MG63 (cell line): ENCODE data around the gene KIF18A. TPM values are rescaled to one million over a fixed set of nuclear protein-coding genes. Genes with fewer than 3 reads are reported as not detected.
A peak's percentile ranks its signal among the peaks of the same experiment; 100 is the strongest.
"Not testable (repeated sequence)": the region's sequence is repeated elsewhere in the genome, so short reads cannot be mapped to it uniquely, and the experiment has no call there.

Source experiments
- DNase-seq: peaks from one replicate; pipeline ENCODE4 v3.0.0-alpha.2; 2020
- H3K27me3 ChIP-seq: fragments of 250-450 bp; sonication (Bioruptor Pico); 2 replicates; pipeline ENCODE4 v1.5.1; 2020; ENCODE audit warnings: mild to moderate bottlenecking, moderate library complexity
- H3K36me3 ChIP-seq: fragments of 250-450 bp; sonication (Bioruptor Pico); 2 replicates; pipeline ENCODE4 v1.5.1; 2020; ENCODE audit warnings: mild to moderate bottlenecking, moderate library complexity
- H3K4me3 ChIP-seq: fragments of 250-450 bp; sonication (Bioruptor Pico); 2 replicates; pipeline ENCODE4 v1.5.1; 2020; ENCODE audit warnings: mild to moderate bottlenecking, moderate library complexity
- H3K9me3 ChIP-seq: fragments of 250-450 bp; sonication (Bioruptor Pico); 2 replicates; pipeline ENCODE4 v1.5.1; 2020; ENCODE audit warnings: mild to moderate bottlenecking, moderate library complexity
- total RNA-seq: library from RNA; depleted of rRNA; stranded (reverse); fragments of >200 nt; shearing (Covaris generic); gene quantifications from 2 replicates; pipeline ENCODE4 v1.2.3, GENCODE V29; 2014; ENCODE audit warnings: low replicate concordance; rRNA removed

Gene KIF18A
- 12.4 and 41.3 TPM in 2 replicates for total RNA-seq

DNA sequence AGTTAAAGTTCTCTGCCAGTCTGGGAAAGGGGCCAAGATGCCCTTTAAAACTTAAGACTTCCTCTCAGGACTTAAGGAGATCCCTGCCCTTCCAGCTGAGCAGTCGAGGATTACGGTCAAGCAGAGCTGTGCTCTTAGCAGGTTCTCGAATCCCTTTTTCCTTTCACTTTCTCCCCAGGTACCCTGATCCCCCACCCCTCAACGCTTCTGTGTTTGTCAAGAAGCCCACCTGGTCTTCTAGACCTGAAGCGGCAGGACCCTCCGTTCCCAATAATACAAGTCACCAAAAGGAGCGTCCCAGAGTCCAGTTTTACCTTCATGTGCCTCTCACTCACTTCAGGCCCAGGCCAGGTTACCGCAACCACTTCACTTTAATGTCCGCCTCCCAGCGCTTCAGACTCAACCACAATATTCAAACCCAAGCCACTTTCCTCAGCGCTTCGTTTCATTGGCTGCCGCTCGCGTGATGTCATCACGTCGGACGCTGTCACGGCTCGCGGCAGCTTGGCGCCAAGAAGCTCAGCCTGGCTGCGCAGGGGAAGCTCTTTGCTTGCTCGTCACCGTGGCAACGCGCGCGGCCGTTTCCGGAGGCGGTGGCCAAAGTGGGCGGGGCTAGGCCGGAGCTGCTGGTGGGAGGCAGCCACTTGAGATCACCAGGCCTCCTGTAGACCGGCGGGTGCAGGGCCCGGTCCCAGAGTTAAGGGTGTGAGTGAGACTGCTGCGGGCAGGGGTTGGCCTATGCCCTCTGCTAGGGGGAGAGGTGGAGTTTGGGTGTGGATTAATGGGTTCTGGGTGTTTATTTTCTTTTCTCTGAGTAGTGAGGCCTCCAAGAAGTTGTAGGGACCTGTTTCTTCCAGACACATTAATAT lies at the start of gene KIF18A, which contains the start of gene METTL15:
KIF18A (minus strand) TSS at position 407 of the 869 bp plus-strand sequence. CDS start 10,209 bp downstream, outside the sequence.
METTL15 (plus strand) TSS at position 639 of the 869 bp plus-strand sequence. CDS start 4,947 bp downstream, outside the sequence.
- peak; percentile 100 for DNase-seq
- Histone ChIP-seq H3K9me3 (no peaks in the 10 kb centered on the region), H3K27me3 (no peaks in the 10 kb centered on the region), H3K4me3 (peak within 1 kb of the TSS; percentile 85), H3K36me3 (peaks cover under 1% of the 10 kb centered on the region; the same call in 1 of the 2 replicates)

- Histone ChIP-seq H3K9me3 (no peaks in the 10 kb centered on the region), H3K4me3 (no peak overlapping the region), H3K27me3 (no peaks in the 10 kb centered on the region), H3K36me3 (peaks cover 11% of the 10 kb centered on the region)
- DNase-seq, result no peak
These were observed 45.6 kb upstream of the KIF18A start for GRCh38 chr11:28153586-28153985.

- Histone ChIP-seq H3K36me3 (peaks cover 6% of the 10 kb centered on the region), H3K9me3 (no peaks in the 10 kb centered on the region), H3K27me3 (no peaks in the 10 kb centered on the region), H3K4me3 (no peak overlapping the region)
- no peak for DNase-seq
These were observed 44.8 kb upstream of the KIF18A start for GRCh38 chr11:28152743-28153142.

- DNase-seq, result peak; percentile 26
- peaks cover 2% of the 10 kb centered on the region for H3K36me3 ChIP-seq
- no peaks in the 10 kb centered on the region for H3K9me3 ChIP-seq
- no peak overlapping the region for H3K4me3 ChIP-seq
- H3K27me3 ChIP-seq, result no peaks in the 10 kb centered on the region
These were observed 38.3 kb upstream of the KIF18A start for GRCh38 chr11:28146123-28146751.

DNA sequence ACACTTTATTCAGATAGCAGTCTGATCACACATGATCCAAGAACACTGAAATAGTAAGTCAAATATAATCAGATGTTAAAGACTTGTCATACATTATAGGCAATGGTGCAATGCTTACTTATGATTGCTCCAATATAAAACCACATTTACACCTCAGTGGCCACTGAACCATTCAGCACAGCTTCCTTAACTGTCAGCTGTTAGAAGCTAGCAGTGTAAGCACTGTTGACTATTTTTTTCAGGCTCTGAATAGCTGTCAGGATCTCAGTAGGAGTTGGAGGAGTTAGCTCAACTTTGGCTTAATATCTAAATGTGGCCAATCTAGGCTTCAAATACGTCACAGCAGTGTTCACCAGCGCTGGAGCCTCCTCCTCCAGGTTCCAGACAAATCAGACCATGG lies 36.9 kb upstream of the KIF18A start:
- Histone ChIP-seq H3K27me3 (no peaks in the 10 kb centered on the region), H3K36me3 (peaks cover 2% of the 10 kb centered on the region), H3K4me3 (no peak overlapping the region), H3K9me3 (no peaks in the 10 kb centered on the region)
- DNase-seq, result no peak

- peaks cover 18% of the 10 kb centered on the region for H3K36me3 ChIP-seq
- no peaks in the 10 kb centered on the region for H3K27me3 ChIP-seq
- no peak for DNase-seq
- H3K4me3 ChIP-seq, result no peak overlapping the region
- H3K9me3 ChIP-seq, result peaks cover 4% of the 10 kb centered on the region; the same call in 1 of the 2 replicates
These were observed 34.8 kb upstream of the KIF18A start for GRCh38 chr11:28142724-28143123.

GRCh38 chr11:28140689-28141455 lies 32.9 kb upstream of the KIF18A start:
- H3K9me3 ChIP-seq, result peaks cover 4% of the 10 kb centered on the region; the same call in 1 of the 2 replicates
- H3K36me3 ChIP-seq, result peaks cover 32% of the 10 kb centered on the region
- no peak for DNase-seq
- no peak overlapping the region for H3K4me3 ChIP-seq
- H3K27me3 ChIP-seq, result no peaks in the 10 kb centered on the region

DNA sequence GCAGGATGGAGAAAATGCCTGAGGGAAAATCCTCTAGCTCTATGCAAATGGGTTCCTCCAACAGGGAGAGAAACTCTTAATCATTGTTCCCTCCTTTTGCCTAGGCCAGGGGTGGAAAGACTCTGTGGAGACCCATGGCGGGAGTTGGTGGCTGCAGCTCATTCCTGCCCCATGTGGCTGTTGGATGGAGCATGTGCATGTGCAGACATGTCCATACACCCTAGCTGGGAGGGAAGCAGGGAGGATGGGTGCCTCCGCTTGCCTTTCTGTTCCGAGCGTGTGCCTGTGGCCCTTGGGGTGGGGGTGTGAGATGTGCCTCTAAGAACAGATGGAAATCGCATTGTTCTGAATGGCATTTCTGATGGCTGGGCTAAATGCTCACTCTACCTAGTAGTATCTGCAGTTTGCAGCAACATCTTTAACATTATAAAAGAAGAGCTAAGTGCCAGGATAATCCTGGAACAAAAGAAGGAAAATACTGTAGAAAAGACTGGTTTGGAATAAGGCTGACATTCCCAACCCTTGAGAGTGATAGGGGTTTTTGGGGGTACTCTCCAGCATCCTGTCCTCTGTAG lies 32.0 kb upstream of the KIF18A start:
- H3K4me3 ChIP-seq, result no peak overlapping the region
- H3K36me3 ChIP-seq, result peaks cover 38% of the 10 kb centered on the region
- H3K9me3 ChIP-seq, result peaks cover 4% of the 10 kb centered on the region; the same call in 1 of the 2 replicates
- no peaks in the 10 kb centered on the region for H3K27me3 ChIP-seq
- DNase-seq, result no peak

- Histone ChIP-seq H3K27me3 (no peaks in the 10 kb centered on the region), H3K4me3 (no peak overlapping the region), H3K36me3 (peaks cover 46% of the 10 kb centered on the region), H3K9me3 (peaks cover 4% of the 10 kb centered on the region; the same call in 1 of the 2 replicates)
- no peak for DNase-seq
These were observed 29.9 kb upstream of the KIF18A start for GRCh38 chr11:28137832-28138231.

GRCh38 chr11:28137366-28137765 lies 29.4 kb upstream of the KIF18A start:
- H3K27me3 ChIP-seq, result no peaks in the 10 kb centered on the region
- no peak for DNase-seq
- H3K36me3 ChIP-seq, result peaks cover 46% of the 10 kb centered on the region
- H3K4me3 ChIP-seq, result no peak overlapping the region
- peaks cover 4% of the 10 kb centered on the region; the same call in 1 of the 2 replicates for H3K9me3 ChIP-seq

GRCh38 chr11:28136157-28136556 lies 28.2 kb upstream of the KIF18A start:
- peaks cover 46% of the 10 kb centered on the region for H3K36me3 ChIP-seq
- not testable (repeated sequence) for H3K4me3 ChIP-seq, H3K9me3 ChIP-seq, H3K27me3 ChIP-seq, DNase-seq

GRCh38 chr11:28133146-28133545 lies 25.2 kb upstream of the KIF18A start:
- Histone ChIP-seq H3K9me3 (peaks cover 2% of the 10 kb centered on the region; the same call in 1 of the 2 replicates), H3K36me3 (peaks cover 37% of the 10 kb centered on the region), H3K4me3 (no peak overlapping the region), H3K27me3 (no peaks in the 10 kb centered on the region)
- no peak for DNase-seq

GRCh38 chr11:28132548-28132947 lies 24.6 kb upstream of the KIF18A start:
- no peaks in the 10 kb centered on the region for H3K9me3 ChIP-seq
- DNase-seq, result no peak

GRCh38 chr11:28123151-28123581 lies 15.2 kb upstream of the KIF18A start:
- DNase-seq, result no peak

More at GRCh38 chr11:28132548-28132947, 24.6 kb upstream of the KIF18A start:
- Histone ChIP-seq H3K4me3 (no peak overlapping the region), H3K36me3 (peaks cover 35% of the 10 kb centered on the region), H3K27me3 (no peaks in the 10 kb centered on the region)

GRCh38 chr11:28117712-28118111 lies 9.8 kb upstream of the KIF18A start:
- Histone ChIP-seq H3K27me3 (no peaks in the 10 kb centered on the region), H3K9me3 (no peaks in the 10 kb centered on the region), H3K4me3 (no peak overlapping the region), H3K36me3 (peaks cover 26% of the 10 kb centered on the region)
- DNase-seq, result no peak

More at GRCh38 chr11:28123151-28123581, 15.2 kb upstream of the KIF18A start:
- no peaks in the 10 kb centered on the region for H3K9me3 ChIP-seq
- H3K27me3 ChIP-seq, result no peaks in the 10 kb centered on the region
- peaks cover 18% of the 10 kb centered on the region for H3K36me3 ChIP-seq
- no peak overlapping the region for H3K4me3 ChIP-seq

GRCh38 chr11:28114731-28115130 lies 6.8 kb upstream of the KIF18A start:
- no peak for DNase-seq
- H3K9me3 ChIP-seq, result no peaks in the 10 kb centered on the region
- no peak overlapping the region for H3K4me3 ChIP-seq
- H3K36me3 ChIP-seq, result peaks cover 26% of the 10 kb centered on the region
- no peaks in the 10 kb centered on the region for H3K27me3 ChIP-seq
